Measurements from ENCODE around the gene MT4. TPM values are rescaled to one million over a fixed set of nuclear protein-coding genes. Genes with fewer than 3 reads are reported as not detected.

Gene MT4
- total RNA-seq, 1 experiment from 2014 or later, result not detected

Other genes with a start within 250 kb of the MT4 start
- gene AMFR, start 139.5 kb upstream of the MT4 start, total RNA-seq (2014; rRNA removed; shearing (Covaris generic)), result 100.0 and 105 TPM in 2 replicates
- gene NUDT21, start 113.7 kb upstream of the MT4 start, total RNA-seq (2014; rRNA removed; shearing (Covaris generic)), result 89.7 and 101 TPM in 2 replicates
- 63.1 and 64.8 TPM in 2 replicates for gene OGFOD1, start 113.5 kb upstream of the MT4 start, total RNA-seq (2014; rRNA removed; shearing (Covaris generic))
- 41.6 and 44.3 TPM in 2 replicates for gene BBS2, start 45.0 kb upstream of the MT4 start, total RNA-seq (2014; rRNA removed; shearing (Covaris generic))
- not detected in 2 replicates for gene MT3, start 24.5 kb downstream of the MT4 start, total RNA-seq (2014; rRNA removed; shearing (Covaris generic))
- gene MT2A, start 43.5 kb downstream of the MT4 start, total RNA-seq (2014; rRNA removed; shearing (Covaris generic)), result 715 and 768 TPM in 2 replicates
- 604 and 676 TPM in 2 replicates for gene MT1E, start 60.7 kb downstream of the MT4 start, total RNA-seq (2014; rRNA removed; shearing (Covaris generic))
- gene MT1M, start 67.6 kb downstream of the MT4 start, total RNA-seq (2014; rRNA removed; shearing (Covaris generic)), result 2.3 and 4.5 TPM in 2 replicates
- 1.1 and 3.4 TPM in 2 replicates for gene MT1A, start 73.6 kb downstream of the MT4 start, total RNA-seq (2014; rRNA removed; shearing (Covaris generic))
- not detected in 2 replicates for gene MT1B, start 86.8 kb downstream of the MT4 start, total RNA-seq (2014; rRNA removed; shearing (Covaris generic))
- 6.5 and 9.0 TPM in 2 replicates for gene MT1F, start 92.9 kb downstream of the MT4 start, total RNA-seq (2014; rRNA removed; shearing (Covaris generic))
- 6.8 and 13.5 TPM in 2 replicates for gene MT1G, start 103.0 kb downstream of the MT4 start, total RNA-seq (2014; rRNA removed; shearing (Covaris generic))
- gene MT1H, start 104.7 kb downstream of the MT4 start, total RNA-seq (2014; rRNA removed; shearing (Covaris generic)), result not detected in 2 replicates
- 150 and 163 TPM in 2 replicates for gene MT1X, start 117.4 kb downstream of the MT4 start, total RNA-seq (2014; rRNA removed; shearing (Covaris generic))
- gene NUP93, start 165.1 kb downstream of the MT4 start, total RNA-seq (2014; rRNA removed; shearing (Covaris generic)), result 104 and 113 TPM in 2 replicates